Activated T-cell treated with anti-CD3 and anti-CD28 coated beads for 4 hours (primary cell): Measurements from ENCODE around the gene SPC24.

Experiments
- DNase-seq: peaks from one replicate; pipeline ENCODE4 v3.0.0-alpha.2; 2020

SPC24 gene, protein sequence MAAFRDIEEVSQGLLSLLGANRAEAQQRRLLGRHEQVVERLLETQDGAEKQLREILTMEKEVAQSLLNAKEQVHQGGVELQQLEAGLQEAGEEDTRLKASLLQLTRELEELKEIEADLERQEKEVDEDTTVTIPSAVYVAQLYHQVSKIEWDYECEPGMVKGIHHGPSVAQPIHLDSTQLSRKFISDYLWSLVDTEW

DNA sequence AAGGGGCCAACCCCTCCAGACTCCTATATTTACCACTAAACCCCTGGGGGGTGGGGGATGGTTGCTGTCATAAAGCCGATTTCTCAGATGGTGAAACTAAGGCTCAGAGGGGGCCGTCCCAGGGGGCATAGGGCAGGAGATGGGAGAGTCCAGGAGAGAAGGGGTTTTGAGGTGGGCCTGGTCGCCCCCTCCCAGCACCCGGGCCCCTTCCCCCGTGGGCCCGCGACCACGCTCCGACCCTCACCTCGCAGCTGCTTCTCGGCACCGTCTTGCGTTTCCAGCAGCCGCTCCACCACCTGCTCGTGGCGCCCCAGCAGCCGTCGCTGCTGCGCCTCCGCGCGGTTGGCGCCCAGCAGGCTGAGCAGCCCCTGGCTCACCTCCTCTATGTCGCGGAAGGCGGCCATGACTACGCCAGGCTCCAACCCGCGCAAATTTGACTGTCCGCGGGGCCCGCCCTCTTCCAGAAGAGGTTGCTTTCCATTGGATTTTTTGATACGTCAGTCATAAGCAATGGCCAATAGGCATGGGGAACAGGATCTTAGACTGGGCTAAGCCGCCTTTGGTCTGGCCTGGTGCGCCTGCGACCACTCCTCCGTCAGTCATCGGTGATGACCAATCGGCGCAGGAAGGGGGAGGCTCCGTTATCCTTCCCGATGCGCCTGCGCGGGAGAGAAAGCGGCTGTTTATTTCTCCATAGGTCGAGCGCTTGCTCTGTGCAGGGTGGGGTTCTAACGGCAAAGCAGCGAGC is at the start of gene SPC24:
TSS of gene SPC24 (minus strand) at position 410 of the 748 bp plus-strand sequence. CDS start at position 404, 6 bp downstream.
- DNase-seq, result peak; percentile 73

DNA sequence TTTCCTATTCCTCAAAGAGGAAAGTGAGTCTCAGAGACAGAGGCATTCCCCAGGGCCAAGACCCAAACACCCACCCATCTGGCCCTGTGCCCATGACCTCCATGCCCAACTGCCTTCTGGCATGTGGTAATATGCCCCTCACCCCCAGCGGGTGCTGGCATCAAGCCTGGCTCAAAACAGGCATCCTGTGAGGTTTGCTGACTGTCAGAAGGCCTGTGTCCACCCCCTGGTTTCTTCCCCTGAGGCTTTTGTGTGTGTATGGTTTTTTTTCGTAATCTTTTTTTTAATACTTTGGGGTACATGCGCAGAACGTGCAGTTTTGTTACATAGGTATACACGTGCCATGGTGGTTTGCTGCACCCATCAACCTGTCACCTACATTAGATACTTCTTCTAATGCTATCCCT is 49.4 kb upstream of the SPC24 start:
- DNase-seq, result no peak

GRCh38 chr19:11204076-11204602 is 48.6 kb upstream of the SPC24 start:
- DNase-seq, result no peak

- DNase-seq, result peak; percentile 25
Observed at GRCh38 chr19:11203194-11204075, 47.9 kb upstream of the SPC24 start.

- no peak for DNase-seq
Observed at GRCh38 chr19:11202488-11203193, 47.1 kb upstream of the SPC24 start.

DNA sequence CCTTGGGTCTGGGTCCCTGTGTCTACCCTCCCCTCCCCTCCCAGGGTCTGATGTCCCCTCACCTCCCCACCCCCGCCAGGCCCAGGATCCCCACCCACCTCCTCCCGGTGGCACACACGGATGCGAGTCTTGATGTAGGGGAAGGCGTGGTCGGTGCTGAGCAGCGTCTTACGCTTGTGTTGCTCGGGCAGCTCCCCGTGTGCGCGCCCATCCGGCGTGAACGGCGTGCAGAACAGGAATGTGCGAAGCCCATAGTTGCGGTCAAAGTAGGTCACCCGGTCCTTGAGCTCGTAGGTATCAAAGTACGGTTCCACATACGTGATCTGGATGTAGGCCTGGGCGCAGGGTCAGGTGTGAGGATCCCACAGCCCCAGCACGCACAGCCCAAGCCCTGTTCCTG is 46.2 kb upstream of the SPC24 start:
- DNase-seq, result no peak

GRCh38 chr19:11200931-11201330 is 45.3 kb upstream of the SPC24 start:
- no peak for DNase-seq

GRCh38 chr19:11200015-11200574 is 44.5 kb upstream of the SPC24 start:
- DNase-seq, result no peak

GRCh38 chr19:11199517-11199916 is 43.9 kb upstream of the SPC24 start:
- DNase-seq, result no peak

DNA sequence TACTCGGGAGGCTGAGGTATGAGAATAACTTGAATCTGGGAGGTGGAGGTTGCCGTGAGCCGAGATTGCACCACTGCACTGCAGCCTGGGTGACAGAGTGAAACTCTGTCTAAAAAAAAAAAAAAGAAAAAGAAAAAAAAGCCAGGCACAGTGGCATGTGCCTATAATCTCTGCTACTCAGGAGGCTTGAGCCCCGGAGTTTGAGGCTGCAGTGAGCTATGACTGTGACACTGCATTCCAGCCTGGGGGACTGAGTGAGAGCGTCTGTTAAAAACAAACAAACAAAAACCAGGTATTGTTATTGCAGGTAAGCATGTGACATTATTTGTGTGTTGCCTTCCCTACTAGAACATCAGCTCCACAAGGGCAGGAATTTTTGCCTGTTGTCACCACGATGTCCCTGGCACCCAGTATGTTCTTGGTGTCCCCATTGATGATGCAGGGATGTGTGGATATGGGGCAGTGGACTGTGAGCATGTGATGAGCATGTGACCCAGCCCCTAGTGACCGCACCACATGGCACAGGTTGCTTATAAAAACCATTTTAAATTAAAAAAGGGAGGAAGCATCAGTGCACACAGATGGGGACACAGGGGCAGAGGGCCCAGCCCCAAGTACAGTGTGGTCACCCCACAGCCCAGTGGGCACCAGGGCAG is 43.3 kb upstream of the SPC24 start:
- no peak for DNase-seq

- DNase-seq, result no peak
Observed at GRCh38 chr19:11198175-11198534, 42.6 kb upstream of the SPC24 start.

DNA sequence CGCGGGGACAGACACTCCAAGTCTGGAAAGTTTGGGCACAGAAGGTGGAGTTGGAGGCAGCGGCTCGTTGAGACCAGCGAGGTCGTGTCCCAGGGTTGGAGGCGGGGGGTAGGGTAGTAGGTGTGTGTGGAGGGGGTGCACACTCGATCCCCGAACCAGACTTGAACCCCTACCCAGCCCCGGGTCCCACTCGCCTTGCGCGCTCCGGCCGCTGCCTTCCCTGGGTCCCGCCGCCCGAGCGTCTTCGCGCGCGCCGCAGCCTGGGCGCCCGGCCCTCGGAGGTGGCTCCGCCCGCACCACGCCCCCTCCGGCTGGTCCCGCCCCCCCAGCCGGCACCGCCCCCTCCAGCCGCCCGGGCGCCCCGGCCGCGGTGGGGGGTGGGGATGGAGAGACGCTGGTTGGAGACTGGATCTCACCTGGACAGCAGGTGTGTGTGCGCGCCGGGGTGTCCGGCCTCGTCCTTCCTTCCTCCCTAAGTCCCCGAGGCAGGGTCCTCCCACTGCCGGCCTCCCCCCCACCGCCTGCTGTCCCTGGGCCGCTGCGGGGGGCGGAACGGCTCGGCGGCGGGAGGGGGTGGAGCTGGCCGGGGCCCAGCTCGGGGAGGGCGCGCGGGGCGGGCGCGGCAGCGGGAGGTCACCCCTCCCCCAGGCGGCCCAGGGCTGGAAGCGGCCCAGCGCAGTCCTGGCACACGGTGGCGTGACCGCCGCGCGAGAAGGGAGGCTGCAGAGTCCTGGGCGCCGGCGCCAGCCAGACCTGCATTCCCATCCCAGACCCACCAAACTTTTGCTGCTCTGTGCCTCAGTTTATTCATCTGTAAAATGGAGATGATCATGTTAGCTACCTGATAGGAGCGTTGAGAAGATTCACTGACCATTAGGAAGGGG is 42.0 kb upstream of the SPC24 start, which contains the start of gene KANK2:
TSS of gene KANK2 (minus strand) at position 255 of the 884 bp plus-strand sequence. CDS start 3,034 bp downstream, outside the sequence.
- DNase-seq, result peak; percentile 62

DNA sequence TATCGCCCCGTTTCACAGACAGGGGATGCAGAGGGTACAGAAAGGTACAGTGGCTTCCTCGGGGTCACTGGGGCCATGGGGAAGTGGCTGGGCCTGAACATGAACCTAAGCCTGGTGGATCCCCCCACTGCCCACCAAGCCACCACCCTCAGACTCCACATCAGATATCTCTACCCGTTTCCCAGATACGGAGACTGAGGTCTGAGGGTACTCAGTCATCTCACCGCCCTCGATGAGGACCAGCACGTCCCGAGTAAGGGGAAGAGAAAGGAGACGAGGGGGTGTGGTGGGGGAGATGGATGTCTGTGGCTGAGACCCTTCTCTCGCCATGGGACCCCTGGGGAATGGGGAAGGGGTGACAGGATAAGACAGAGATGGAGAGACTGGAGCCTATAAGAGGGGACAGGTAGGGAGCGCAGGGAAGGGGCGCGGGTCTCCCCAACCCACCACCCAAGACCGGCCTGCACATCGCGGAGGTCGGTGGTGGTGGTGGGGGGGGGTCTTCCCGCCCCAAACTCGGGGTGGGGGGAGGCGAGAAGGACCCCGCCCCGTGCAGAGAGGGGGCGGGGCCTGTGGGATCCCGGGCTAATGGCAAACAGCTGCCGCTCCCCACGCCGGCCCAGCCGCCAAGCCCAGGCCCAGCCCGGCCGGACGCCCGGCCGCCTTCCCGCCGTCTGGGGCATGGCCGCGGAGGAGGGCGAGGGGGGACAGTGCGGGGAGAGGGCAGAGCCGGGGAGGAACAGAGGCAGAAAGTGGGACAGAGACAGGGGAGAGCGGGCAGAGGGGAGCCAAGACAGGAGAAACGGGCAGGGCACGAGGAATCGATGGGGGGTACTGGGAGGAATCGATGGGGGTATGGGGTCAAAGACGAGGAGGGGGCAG is 41.1 kb upstream of the SPC24 start:
- DNase-seq, result no peak

DNA sequence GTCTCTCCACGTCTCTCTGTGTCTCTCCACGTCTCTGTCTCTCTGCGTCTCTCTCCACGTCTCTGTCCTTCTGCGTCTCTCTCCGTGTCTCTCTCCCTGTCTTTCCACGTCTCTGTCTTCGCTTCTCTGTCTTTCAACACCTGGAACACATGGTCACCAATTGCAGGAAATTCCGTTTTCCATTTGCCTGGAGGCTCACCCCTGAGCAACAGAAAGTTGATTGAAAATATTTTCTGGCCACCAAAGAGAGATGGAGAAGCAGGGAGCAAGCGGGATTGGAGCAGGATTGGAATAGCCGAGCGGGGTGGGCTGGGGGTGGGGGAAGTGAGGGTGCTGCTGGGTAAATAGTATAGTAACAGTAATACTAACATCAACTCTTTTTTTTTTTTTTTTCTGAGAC is 40.1 kb upstream of the SPC24 start:
- no peak for DNase-seq

- no peak for DNase-seq
Observed at GRCh38 chr19:11194656-11195558, 39.3 kb upstream of the SPC24 start.

DNA sequence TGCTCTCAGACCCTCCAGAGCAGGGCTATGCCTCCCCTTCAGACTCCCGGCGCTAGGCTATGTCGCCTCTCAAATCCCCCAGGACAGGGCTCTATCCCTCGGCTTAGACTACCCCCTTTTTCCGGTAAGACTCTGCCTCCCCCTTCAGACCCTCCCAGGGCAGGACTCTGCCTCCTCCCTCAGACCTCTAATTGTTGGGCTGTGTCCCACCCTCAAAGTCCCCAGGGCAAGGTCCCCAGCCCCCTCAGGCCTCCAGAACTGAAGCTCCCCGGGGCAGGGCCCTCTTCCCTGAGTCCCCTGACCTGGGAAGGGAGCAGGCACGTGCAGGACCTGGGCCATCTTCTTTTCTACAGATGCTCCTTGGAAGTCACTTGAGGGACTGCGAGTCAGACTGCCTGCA is 38.6 kb upstream of the SPC24 start:
- no peak for DNase-seq

DNA sequence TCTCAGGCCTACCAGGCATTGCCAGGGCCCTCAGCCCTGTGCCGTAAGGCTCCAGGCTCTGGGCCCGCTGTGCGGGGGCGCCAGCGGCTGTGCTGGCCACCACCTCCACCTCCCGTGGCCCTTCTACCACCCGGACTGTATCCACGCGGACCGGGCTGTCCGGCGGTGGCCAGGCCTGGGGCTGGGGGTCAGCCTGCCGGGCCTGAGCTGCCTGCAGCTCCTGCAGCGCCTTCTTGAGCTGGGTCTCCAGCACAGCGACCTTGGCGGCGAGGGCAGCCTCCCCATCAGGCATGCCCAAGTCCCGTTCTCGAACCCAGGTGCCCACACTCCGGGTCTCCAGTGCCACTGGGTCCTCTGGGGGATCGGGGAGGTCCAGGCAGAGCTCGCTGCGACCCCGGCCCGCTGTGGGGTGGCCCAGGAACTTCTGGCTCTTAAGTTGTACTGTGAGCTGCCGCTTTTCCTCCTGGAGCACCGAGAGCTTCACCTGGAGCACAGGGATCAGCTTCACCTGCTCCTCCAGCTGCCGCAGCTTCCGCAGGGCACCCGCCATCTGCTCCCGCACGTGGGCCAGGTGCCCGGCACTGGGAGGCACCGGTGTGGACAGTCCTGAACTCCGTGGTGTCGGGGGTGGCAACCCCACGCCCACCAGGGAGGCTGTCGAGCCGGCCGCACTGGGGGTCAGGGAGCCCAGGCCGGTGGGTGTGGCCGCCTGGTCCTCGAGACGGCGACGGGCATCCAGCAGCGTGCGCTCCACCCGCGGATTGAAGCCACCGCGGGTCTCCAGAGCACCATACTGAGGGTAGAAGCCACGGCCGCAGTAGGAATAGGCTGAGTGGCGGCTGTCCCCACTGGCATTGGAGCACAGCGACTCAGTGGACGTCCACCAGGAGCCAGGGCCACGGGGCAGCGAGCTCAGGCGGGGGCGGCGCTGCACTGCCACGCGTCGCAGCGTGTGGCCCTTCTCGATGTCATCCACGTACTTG is 37.7 kb upstream of the SPC24 start:
- no peak for DNase-seq
